PFSK-1 (cell line): ENCODE data around the gene ZNF775.

Experiments used
- FOXP2 ChIP-seq: optimal IDR thresholded peaks from 2 replicates; pipeline ENCODE3; 2011; ENCODE audit warnings: borderline replicate concordance, control low read depth, inconsistent platforms; ENCODE audit not compliant: insufficient read depth; ENCODE audit errors: extremely low read length, extremely low read depth
- POLR2AphosphoS5 ChIP-seq: IDR thresholded peaks from 2 replicates; pipeline ENCODE4 v1.6.1; 2012; ENCODE audit warnings: low read depth, mild to moderate bottlenecking, control low read depth, low read length, moderate library complexity
- REST ChIP-seq, 2 experiments: IDR thresholded peaks; 2 replicates each; pipeline versions ENCODE4 v1.6.1 to v1.8.0; 2011 to 2012; ENCODE audit warnings: low read depth in 2 of 2, low read length in 2 of 2, control low read depth in 1 of 2, inconsistent platforms in 1 of 2, mild to moderate bottlenecking in 1 of 2, moderate library complexity in 1 of 2; ENCODE audit not compliant: insufficient read depth in 1 of 2
- SIN3A ChIP-seq: IDR thresholded peaks from 2 replicates; pipeline ENCODE4 v1.6.1; 2012; ENCODE audit warnings: mild to moderate bottlenecking, low read length, moderate library complexity, borderline replicate concordance; ENCODE audit not compliant: insufficient read depth
- TAF1 ChIP-seq: IDR thresholded peaks from 2 replicates; pipeline ENCODE4 v1.6.1; 2012; ENCODE audit warnings: low read length, control low read depth, borderline replicate concordance; ENCODE audit not compliant: insufficient read depth

ZNF775 gene

DNA sequence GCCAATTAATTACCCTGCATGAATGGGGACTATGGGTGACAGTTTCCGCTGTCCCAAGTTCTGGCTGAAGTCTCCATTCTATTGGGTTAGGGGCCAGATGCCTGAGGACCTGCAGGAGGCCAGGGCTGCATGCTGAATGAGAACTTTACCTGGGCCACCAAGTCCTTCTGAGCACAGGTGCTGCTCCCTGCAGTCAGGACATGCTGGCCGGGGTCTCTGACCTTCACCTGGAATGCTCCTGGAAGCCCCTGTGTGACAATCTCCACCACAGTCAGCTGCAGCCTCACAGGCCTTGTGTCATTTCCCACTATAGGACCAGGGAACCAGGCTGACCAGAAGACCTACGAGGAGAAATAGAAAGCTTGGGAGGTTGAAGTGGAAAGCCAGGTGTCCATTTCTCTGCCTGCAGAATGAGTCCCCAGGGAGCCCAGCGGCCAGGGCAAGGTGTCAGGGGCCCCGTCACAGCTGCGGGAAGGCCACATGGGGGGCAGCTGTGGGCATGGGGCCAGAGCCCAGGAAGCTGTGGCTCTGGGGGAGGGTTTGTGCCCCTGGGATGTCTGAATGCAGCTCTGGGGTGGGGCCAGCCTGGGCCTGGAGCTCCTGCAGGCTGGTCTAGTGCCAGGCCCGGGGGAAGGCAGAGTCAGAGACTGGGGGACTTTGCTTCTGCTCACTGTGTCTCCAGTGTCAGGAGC lies 65.7 kb downstream of the ZNF775 start:
- TF ChIP-seq FOXP2 (no peak), TAF1 (no peak), POLR2AphosphoS5 (no peak), SIN3A (no peak), REST (IDR thresholded peaks at IDR 0.05; ENCODE audit: insufficient read depth in 1 of 2, low read depth in 2 of 2, low read length in 2 of 2) (no peak)

GRCh38 chr7:150446288-150446938 lies 67.3 kb downstream of the ZNF775 start:
- TF ChIP-seq TAF1: no peak
- TF ChIP-seq REST (IDR thresholded peaks at IDR 0.05; ENCODE audit: insufficient read depth in 1 of 2, low read depth in 2 of 2, low read length in 2 of 2): no peak
- TF ChIP-seq POLR2AphosphoS5: no peak
- no peak for TF ChIP-seq FOXP2
- no peak for TF ChIP-seq SIN3A
